Suprapubic skin (tissue), 4 donors: ENCODE measurements around the gene TRMT61A. TPM values are rescaled to one million over a fixed set of nuclear protein-coding genes. Genes with fewer than 3 reads are reported as not detected.

Source experiments
- DNase-seq, 2 donors: peaks; one replicate each; pipeline ENCODE4 v3.0.0-alpha.2; 2019; ENCODE audit warnings: low spot score in 2 of 2
- H3K27ac ChIP-seq: fragments of 200-600 bp; sonication (generic); one replicate; pipeline ENCODE4 v1.5.1; 2019
- H3K27me3 ChIP-seq: fragments of 200-600 bp; sonication (generic); one replicate; pipeline ENCODE4 v1.5.1; 2019
- H3K36me3 ChIP-seq: fragments of 200-600 bp; sonication (generic); one replicate; pipeline ENCODE4 v1.5.1; 2019
- H3K4me1 ChIP-seq: fragments of 200-600 bp; sonication (generic); one replicate; pipeline ENCODE4 v1.5.1; 2019
- H3K4me3 ChIP-seq: fragments of 200-600 bp; sonication (generic); one replicate; pipeline ENCODE4 v1.5.1; 2019; ENCODE audit warnings: mild to moderate bottlenecking
- H3K9me3 ChIP-seq: fragments of 200-600 bp; sonication (generic); one replicate; pipeline ENCODE4 v1.5.1; 2019
- EP300 ChIP-seq: sonication (generic); formaldehyde crosslinking; IDR thresholded peaks from one replicate; pipeline ENCODE4 v1.6.1; 2017; ENCODE audit warnings: antibody characterized with exemption
- POLR2A ChIP-seq, 2 donors: fragments of 450-650 bp; IDR thresholded peaks; one replicate each; pipeline ENCODE4 v1.6.1; 2017; ENCODE audit warnings: antibody characterized with exemption in 2 of 2, mild to moderate bottlenecking in 2 of 2, moderate library complexity in 2 of 2
- POLR2AphosphoS5 ChIP-seq, 3 donors: sonication (generic); formaldehyde crosslinking; IDR thresholded peaks; one replicate each; pipeline ENCODE4 v1.6.1; 2017; ENCODE audit warnings: antibody characterized with exemption in 3 of 3
- WGBS: methylation state at CpG from one replicate; pipeline ENCODE4 v1.1.5; 2018; 5-methylcytosine and 5-hydroxymethylcytosine counted together
- total RNA-seq, 4 donors: library from RNA; depleted of rRNA; stranded (reverse); fragments of >200 nt; gene quantifications; one replicate each; pipeline ENCODE4 v1.1.0, GENCODE V29; 2016
- TF ChIP-seq, protein P1 (sequence below), 2 donors: fragments of 200-600 bp in 1 of 2; fragments of 450-650 bp in 1 of 2; sonication (generic) in 1 of 2; IDR thresholded peaks; one replicate each; pipeline ENCODE4 v1.5.1; 2016 to 2019; ENCODE audit warnings: antibody characterized with exemption in 2 of 2, mild to moderate bottlenecking in 1 of 2, moderate library complexity in 1 of 2

Gene TRMT61A
- total RNA-seq, 4 donors from 2014 or later: 15.9 to 21.9 (median 18.5) TPM

DNA sequence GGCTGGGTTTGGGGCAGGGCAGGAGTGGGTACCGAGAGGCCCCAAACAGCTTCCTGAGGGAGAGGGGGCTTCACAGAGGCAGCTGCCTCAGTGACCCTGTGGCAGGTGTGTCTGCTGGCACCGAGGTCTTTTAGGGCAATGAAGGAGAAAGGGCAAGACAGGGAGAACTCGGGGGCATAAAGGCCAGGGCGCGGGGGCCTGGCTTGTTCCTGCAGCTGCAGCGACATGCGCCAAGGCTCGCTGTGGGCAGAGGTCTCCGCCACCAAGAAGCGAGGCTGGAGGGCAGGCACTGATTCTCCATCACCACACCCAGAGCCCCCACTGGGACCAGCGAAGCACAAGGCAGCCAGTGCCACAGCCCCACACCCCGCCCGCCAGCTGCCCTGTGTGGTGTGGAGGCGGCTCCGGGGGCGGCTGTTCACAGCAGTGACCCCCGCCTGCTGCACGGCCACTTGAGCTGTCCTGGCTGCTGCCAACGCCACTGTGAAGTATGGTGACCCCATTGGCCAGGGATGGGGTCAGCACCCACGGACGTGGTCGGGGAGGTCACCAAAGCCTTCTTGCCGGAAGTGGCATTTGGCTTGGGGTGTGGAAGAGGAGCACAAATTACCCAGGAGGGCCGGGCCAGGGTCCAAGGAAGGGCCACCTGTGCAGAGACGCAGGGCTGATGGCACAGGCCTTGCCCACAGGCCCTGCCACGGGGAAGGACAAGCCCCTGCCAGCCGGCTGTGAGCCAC is 17.1 kb downstream of the TRMT61A start:
- DNase-seq: peak; percentile 69 to 76
- 72% methylated on average over 16 of the region's 27 CpGs for WGBS
- H3K4me1 ChIP-seq: peaks cover 85% of the 10 kb centered on the region

DNA sequence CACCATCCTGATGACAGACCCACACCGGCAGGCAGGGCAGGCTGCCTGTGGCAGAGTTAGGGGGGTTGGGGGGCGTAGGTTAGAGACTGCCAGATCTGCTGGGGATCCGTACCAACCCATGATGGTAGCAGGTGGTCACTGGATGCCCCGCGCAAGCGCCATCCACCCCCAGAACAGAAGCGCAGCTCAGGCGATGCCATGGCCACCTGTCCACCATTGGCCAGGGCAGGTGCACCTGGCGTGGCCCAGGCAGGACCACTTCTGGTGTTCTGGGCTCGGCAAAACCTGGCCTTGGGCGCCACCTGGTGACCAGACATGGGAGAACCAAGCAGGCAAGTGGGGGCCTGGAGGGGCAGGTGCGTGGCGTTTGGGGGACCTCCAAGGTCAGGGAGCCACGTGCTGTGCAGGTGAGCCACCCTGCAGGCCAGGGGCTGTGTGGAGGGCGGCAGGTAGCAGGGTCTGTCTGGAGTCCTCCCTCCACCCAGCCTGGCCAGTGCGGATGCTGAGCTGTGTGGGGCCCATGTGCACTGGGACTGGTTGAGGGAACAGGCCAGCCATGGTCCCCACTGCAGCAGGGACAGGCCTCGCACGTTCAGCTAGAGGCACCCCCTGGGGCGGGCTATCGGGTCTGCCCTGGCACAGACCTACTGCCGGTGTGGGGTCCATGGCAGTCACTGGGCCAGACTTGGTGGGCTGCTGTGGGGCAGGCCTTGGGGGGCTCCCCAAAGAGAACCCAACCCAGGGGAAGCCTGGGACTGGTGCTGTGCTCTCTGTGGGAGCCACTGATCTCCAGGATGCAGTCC is 17.9 kb downstream of the TRMT61A start:
- H3K9me3 ChIP-seq: no peaks in the 10 kb centered on the region
- no peaks in the 10 kb centered on the region for H3K27me3 ChIP-seq
- DNase-seq: peak; percentile 82 to 90
- TF ChIP-seq POLR2AphosphoS5 (IDR thresholded peaks at IDR 0.05) (no peak), POLR2A (IDR thresholded peaks at IDR 0.05) (no peak), EP300 (no peak)
- TF ChIP-seq, protein P1, sequence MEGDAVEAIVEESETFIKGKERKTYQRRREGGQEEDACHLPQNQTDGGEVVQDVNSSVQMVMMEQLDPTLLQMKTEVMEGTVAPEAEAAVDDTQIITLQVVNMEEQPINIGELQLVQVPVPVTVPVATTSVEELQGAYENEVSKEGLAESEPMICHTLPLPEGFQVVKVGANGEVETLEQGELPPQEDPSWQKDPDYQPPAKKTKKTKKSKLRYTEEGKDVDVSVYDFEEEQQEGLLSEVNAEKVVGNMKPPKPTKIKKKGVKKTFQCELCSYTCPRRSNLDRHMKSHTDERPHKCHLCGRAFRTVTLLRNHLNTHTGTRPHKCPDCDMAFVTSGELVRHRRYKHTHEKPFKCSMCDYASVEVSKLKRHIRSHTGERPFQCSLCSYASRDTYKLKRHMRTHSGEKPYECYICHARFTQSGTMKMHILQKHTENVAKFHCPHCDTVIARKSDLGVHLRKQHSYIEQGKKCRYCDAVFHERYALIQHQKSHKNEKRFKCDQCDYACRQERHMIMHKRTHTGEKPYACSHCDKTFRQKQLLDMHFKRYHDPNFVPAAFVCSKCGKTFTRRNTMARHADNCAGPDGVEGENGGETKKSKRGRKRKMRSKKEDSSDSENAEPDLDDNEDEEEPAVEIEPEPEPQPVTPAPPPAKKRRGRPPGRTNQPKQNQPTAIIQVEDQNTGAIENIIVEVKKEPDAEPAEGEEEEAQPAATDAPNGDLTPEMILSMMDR (IDR thresholded peaks at IDR 0.05): peak; percentile 79 to 83
- H3K4me1 ChIP-seq: peaks cover 85% of the 10 kb centered on the region
- H3K36me3 ChIP-seq: no peaks in the 10 kb centered on the region
- no peak overlapping the region for H3K27ac ChIP-seq
- 50% methylated on average over 3 of the region's 21 CpGs for WGBS
- no peak overlapping the region for H3K4me3 ChIP-seq

More for the DNA sequence above, 17.1 kb downstream of the TRMT61A start:
- Histone ChIP-seq H3K9me3 (no peaks in the 10 kb centered on the region), H3K27ac (no peak overlapping the region), H3K4me3 (no peak overlapping the region), H3K27me3 (no peaks in the 10 kb centered on the region), H3K36me3 (no peaks in the 10 kb centered on the region)
- no peak for TF ChIP-seq POLR2AphosphoS5 (IDR thresholded peaks at IDR 0.05)
- no peak for TF ChIP-seq POLR2A (IDR thresholded peaks at IDR 0.05)
- TF ChIP-seq, protein P1 (IDR thresholded peaks at IDR 0.05): no peak
- TF ChIP-seq EP300: no peak

GRCh38 chr14:103547455-103547940 is 18.5 kb downstream of the TRMT61A start:
- peaks cover 85% of the 10 kb centered on the region for H3K4me1 ChIP-seq
- H3K4me3 ChIP-seq: no peak overlapping the region
- TF ChIP-seq, protein P1 (IDR thresholded peaks at IDR 0.05): no peak
- TF ChIP-seq EP300 (no peak), POLR2AphosphoS5 (IDR thresholded peaks at IDR 0.05) (no peak), POLR2A (IDR thresholded peaks at IDR 0.05) (no peak)
- H3K27me3 ChIP-seq: no peaks in the 10 kb centered on the region
- WGBS: 79% methylated on average over 9 of the region's 11 CpGs
- no peaks in the 10 kb centered on the region for H3K36me3 ChIP-seq
- DNase-seq: peak in 1 of 2 donors; percentile 64
- H3K27ac ChIP-seq: no peak overlapping the region
- no peaks in the 10 kb centered on the region for H3K9me3 ChIP-seq

- DNase-seq: peak in 1 of 2 donors; percentile 74
- peaks cover 85% of the 10 kb centered on the region for H3K4me1 ChIP-seq
- H3K36me3 ChIP-seq: no peaks in the 10 kb centered on the region
- H3K27ac ChIP-seq: no peak overlapping the region
- TF ChIP-seq EP300: no peak
- TF ChIP-seq, protein P1 (IDR thresholded peaks at IDR 0.05): no peak
- WGBS: 82% methylated on average over 18 of the region's 18 CpGs
- H3K4me3 ChIP-seq: no peak overlapping the region
- H3K27me3 ChIP-seq: no peaks in the 10 kb centered on the region
- no peaks in the 10 kb centered on the region for H3K9me3 ChIP-seq
Measured at GRCh38 chr14:103547941-103548462, 19.0 kb downstream of the TRMT61A start.
